Omental fat pad (tissue), 4 donors: Measurements from ENCODE around the gene SLC7A6. TPM values are rescaled to one million over a fixed set of nuclear protein-coding genes. Genes with fewer than 3 reads are reported as not detected.

Experiments used
- ATAC-seq: fragments of 150-250 bp; one replicate; pipeline ENCODE4 v1.9.1; 2016; ENCODE audit warnings: mild to moderate bottlenecking, moderate library complexity; ENCODE audit not compliant: low FRiP score
- DNase-seq: peaks from one replicate; pipeline ENCODE4 v3.0.0-alpha.2; 2019; ENCODE audit warnings: low spot score
- CTCF ChIP-seq, 3 donors: fragments of 450-650 bp; IDR thresholded peaks; one replicate each; pipeline ENCODE4 v1.5.1; 2016 to 2017; ENCODE audit warnings: antibody characterized with exemption in 3 of 3, mild to moderate bottlenecking in 3 of 3, moderate library complexity in 2 of 3
- total RNA-seq, 4 donors: library from RNA; depleted of rRNA; stranded (reverse); fragments of >200 nt; gene quantifications; one replicate each; pipeline ENCODE4 v1.1.0, GENCODE V29; 2016

The SLC7A6 gene
- 100 to 1,000 TPM; 129 to 181 (median 147) TPM for total RNA-seq

GRCh38 chr16:68264128-68265077, at the start of gene SLC7A6:
TSS of gene SLC7A6 (plus strand) at chr16:68264526. CDS start at chr16:68274727, 10,201 bp downstream.
- DNase-seq = peak; percentile 58
- ATAC-seq = peak; percentile 79

DNA sequence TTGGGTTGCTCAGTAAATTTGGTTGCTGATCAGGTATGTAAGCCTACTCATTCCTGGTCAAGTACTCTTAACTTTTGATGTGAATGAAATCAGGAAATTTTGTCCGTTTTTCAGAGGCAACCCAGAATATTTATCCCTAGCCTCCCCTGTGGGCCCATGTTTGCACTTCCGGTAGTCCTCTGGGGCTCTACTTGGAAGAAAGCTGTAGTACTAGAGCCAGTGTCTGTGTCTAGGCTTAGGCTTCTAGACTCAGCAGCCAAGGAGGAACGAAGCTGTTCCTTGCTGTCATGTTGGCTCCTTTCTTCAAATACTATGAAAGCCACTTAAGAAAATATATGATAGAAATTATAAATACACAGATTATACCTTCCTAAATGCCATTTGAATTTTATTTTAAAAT, 49.6 kb upstream of the SLC7A6 start:
- DNase-seq (no peak), ATAC-seq (no peak)
- no peak for TF ChIP-seq CTCF (IDR thresholded peaks at IDR 0.05)

More at GRCh38 chr16:68264128-68265077, at the start of gene SLC7A6:
- TF ChIP-seq CTCF (IDR thresholded peaks at IDR 0.05) = peak in 1 of 3 donors; percentile 23

DNA sequence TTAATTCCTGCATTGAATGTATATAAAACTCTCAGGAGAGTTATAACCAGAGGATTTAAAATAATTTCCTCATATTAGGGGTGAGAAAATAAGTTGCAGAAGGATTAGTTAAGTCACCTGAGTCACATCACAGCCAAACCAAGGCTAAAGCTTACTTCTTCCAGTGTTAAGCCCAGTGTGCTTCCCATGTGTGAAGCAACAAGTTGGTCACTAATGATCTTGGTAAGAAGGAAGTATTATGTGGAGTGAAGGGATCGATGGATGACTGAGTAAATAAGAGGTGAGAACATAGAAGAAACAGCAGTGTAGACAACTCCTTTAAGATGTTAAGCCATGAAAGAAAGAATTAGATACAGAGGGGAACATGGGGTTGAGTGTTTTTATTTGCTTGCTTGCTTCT, 49.0 kb upstream of the SLC7A6 start:
- ATAC-seq (no peak), DNase-seq (no peak)
- no peak for TF ChIP-seq CTCF (IDR thresholded peaks at IDR 0.05)

- no peak for TF ChIP-seq CTCF (IDR thresholded peaks at IDR 0.05)
- DNase-seq (no peak), ATAC-seq (no peak)
Measured at GRCh38 chr16:68216240-68216639, 48.1 kb upstream of the SLC7A6 start.

GRCh38 chr16:68217506-68217905, 46.8 kb upstream of the SLC7A6 start:
- DNase-seq (no peak), ATAC-seq (no peak)
- TF ChIP-seq CTCF (IDR thresholded peaks at IDR 0.05) = no peak

GRCh38 chr16:68219725-68220351, 44.5 kb upstream of the SLC7A6 start:
- ATAC-seq (no peak), DNase-seq (no peak)
- TF ChIP-seq CTCF (IDR thresholded peaks at IDR 0.05) = no peak
